ENCODE data around the gene SLC5A1.
"Not testable (repeated sequence)": the region's sequence is repeated elsewhere in the genome, so short reads cannot be mapped to it uniquely, and the experiment has no call there.

SLC5A1 gene

GRCh38 chr22:32150647-32151046 lies 107.6 kb downstream of the SLC5A1 start:
- DNase-seq = not testable (repeated sequence)

GRCh38 chr22:32151641-32152040 lies 108.6 kb downstream of the SLC5A1 start:
- DNase-seq = not testable (repeated sequence)

GRCh38 chr22:32154727-32155126 lies 111.7 kb downstream of the SLC5A1 start:
- DNase-seq = not testable (repeated sequence)

- DNase-seq = not testable (repeated sequence)
Observed at GRCh38 chr22:32157632-32158031, 114.6 kb downstream of the SLC5A1 start.

- DNase-seq = no peak
Observed at GRCh38 chr22:32158712-32159533, 115.9 kb downstream of the SLC5A1 start, which contains the start of gene C22orf42. TSS of gene C22orf42 (minus strand) at chr22:32159303. CDS start at chr22:32159215, 88 bp downstream.

- not testable (repeated sequence) for DNase-seq
Observed at GRCh38 chr22:32160411-32160810, 117.3 kb downstream of the SLC5A1 start.

Data from cerebellar nuclear complex (tissue), 1 donor.